Ishikawa (cell line): ENCODE results near the gene LAPTM5.

ENCODE experiments used
- CEBPB ChIP-seq: IDR thresholded peaks from 2 replicates; pipeline ENCODE4 v1.6.1; 2012
- CREB1 ChIP-seq: IDR thresholded peaks from 2 replicates; pipeline ENCODE4 v1.6.1; 2012; ENCODE audit warnings: low read depth
- EGR1 ChIP-seq: IDR thresholded peaks from 2 replicates; pipeline ENCODE4 v1.6.1; 2012
- EP300 ChIP-seq: IDR thresholded peaks from 2 replicates; pipeline ENCODE4 v1.6.1; 2012; ENCODE audit warnings: borderline replicate concordance
- FOXM1 ChIP-seq: IDR thresholded peaks from 2 replicates; pipeline ENCODE4 v1.6.1; 2012; ENCODE audit warnings: low read depth, borderline replicate concordance
- NFIC ChIP-seq: IDR thresholded peaks from 2 replicates; pipeline ENCODE4 v1.6.1; 2012
- RAD21 ChIP-seq: IDR thresholded peaks from 2 replicates; pipeline ENCODE4 v1.6.1; 2012; ENCODE audit warnings: low read depth
- REST ChIP-seq: IDR thresholded peaks from 2 replicates; pipeline ENCODE4 v1.6.1; 2012; ENCODE audit warnings: low read depth, mild to moderate bottlenecking
- TAF1 ChIP-seq: IDR thresholded peaks from 2 replicates; pipeline ENCODE4 v1.6.1; 2012; ENCODE audit warnings: low read depth, mild to moderate bottlenecking
- TCF12 ChIP-seq: IDR thresholded peaks from 2 replicates; pipeline ENCODE4 v1.6.1; 2012; ENCODE audit warnings: low read depth
- TEAD4 ChIP-seq: IDR thresholded peaks from 2 replicates; pipeline ENCODE4 v1.6.1; 2012
- USF1 ChIP-seq: IDR thresholded peaks from 2 replicates; pipeline ENCODE4 v1.6.1; 2012
- YY1 ChIP-seq: IDR thresholded peaks from 2 replicates; pipeline ENCODE4 v1.6.1; 2012; ENCODE audit warnings: low read depth
- ZBTB7A ChIP-seq: IDR thresholded peaks from 2 replicates; pipeline ENCODE4 v1.6.1; 2012; ENCODE audit warnings: low read depth
- TF ChIP-seq, protein P1 (sequence below): IDR thresholded peaks from 2 replicates; pipeline ENCODE4 v1.6.1; 2012

Gene LAPTM5

GRCh38 chr1:30756545-30757351 lies 826 bp downstream of the LAPTM5 start:
- TF ChIP-seq USF1: no peak
- TF ChIP-seq NFIC: no peak
- TF ChIP-seq, protein P1, sequence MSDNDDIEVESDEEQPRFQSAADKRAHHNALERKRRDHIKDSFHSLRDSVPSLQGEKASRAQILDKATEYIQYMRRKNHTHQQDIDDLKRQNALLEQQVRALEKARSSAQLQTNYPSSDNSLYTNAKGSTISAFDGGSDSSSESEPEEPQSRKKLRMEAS: no peak
- no peak for TF ChIP-seq CREB1
- TF ChIP-seq TAF1: no peak
- no peak for TF ChIP-seq ZBTB7A
- no peak for TF ChIP-seq EGR1
- TF ChIP-seq REST: no peak
- no peak for TF ChIP-seq RAD21
- no peak for TF ChIP-seq YY1
- no peak for TF ChIP-seq FOXM1

DNA sequence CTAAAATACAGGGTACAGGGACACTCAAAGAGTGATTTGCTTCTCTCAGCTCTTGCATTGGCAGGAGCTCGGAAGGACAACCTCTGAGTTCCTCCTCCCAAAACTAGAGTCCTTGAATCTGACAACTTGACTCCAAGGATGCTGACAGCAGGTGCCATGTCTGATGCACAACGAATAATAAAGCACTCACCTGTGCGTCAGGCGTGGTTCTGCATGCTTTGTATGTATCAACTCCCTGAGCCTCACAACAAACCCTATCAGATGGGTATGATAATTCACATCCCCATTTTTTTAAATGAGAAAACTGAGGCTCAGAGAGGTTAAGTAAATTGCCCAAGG lies 1.4 kb downstream of the LAPTM5 start:
- TF ChIP-seq REST: no peak
- TF ChIP-seq TEAD4: no peak
- no peak for TF ChIP-seq CREB1
- TF ChIP-seq EP300: no peak
- no peak for TF ChIP-seq FOXM1
- no peak for TF ChIP-seq CEBPB
- no peak for TF ChIP-seq EGR1
- no peak for TF ChIP-seq NFIC
- no peak for TF ChIP-seq TAF1
- no peak for TF ChIP-seq RAD21
- TF ChIP-seq TCF12: no peak

GRCh38 chr1:30755746-30756145 lies 1.8 kb downstream of the LAPTM5 start:
- TF ChIP-seq, protein P1: no peak
- no peak for TF ChIP-seq ZBTB7A
- TF ChIP-seq CREB1: no peak
- no peak for TF ChIP-seq EGR1
- TF ChIP-seq YY1: no peak
- no peak for TF ChIP-seq TCF12
- no peak for TF ChIP-seq RAD21
- no peak for TF ChIP-seq NFIC
- TF ChIP-seq TAF1: no peak
- no peak for TF ChIP-seq TEAD4
- TF ChIP-seq FOXM1: no peak
- no peak for TF ChIP-seq REST
- no peak for TF ChIP-seq CEBPB
- TF ChIP-seq EP300: no peak
- TF ChIP-seq USF1: no peak

DNA sequence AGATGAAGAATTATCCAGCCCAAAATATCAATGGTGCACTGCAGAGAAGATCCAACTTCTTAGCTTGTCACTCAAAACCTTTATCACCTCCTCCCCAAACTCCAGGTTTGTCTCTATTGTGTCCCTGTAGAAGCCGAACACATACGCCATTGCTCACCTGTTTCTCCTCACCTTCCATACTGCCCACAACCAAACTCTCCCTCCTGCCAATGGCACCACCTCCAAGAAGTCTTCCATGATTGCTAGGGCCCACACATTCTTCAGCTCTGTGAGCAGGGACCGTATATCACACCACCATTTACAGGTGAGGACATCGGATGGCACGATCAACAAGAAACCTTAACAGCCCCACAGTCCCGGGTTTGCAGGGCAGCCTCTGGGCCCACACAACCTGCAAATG lies 2.2 kb downstream of the LAPTM5 start:
- TF ChIP-seq EP300: no peak

GRCh38 chr1:30754684-30755171 lies 2.8 kb downstream of the LAPTM5 start:
- TF ChIP-seq USF1: no peak
- TF ChIP-seq REST: no peak
- TF ChIP-seq TCF12: no peak
- no peak for TF ChIP-seq RAD21
- TF ChIP-seq TAF1: no peak
- no peak for TF ChIP-seq FOXM1
- TF ChIP-seq CEBPB: no peak
- no peak for TF ChIP-seq CREB1
- TF ChIP-seq EP300: no peak
- TF ChIP-seq, protein P1: no peak
- TF ChIP-seq TEAD4: no peak
- TF ChIP-seq EGR1: no peak
- no peak for TF ChIP-seq ZBTB7A
- no peak for TF ChIP-seq NFIC
- no peak for TF ChIP-seq YY1
